ENCODE measurements around the gene OR3A2.

GRCh38 chr17:3316836-3317235 is 69.3 kb downstream of the OR3A2 start:
- TF ChIP-seq MAFK (conservative IDR thresholded peaks at IDR 0.05 in 1 of 2, IDR thresholded peaks at IDR 0.05 in 1 of 2; ENCODE audit: low read length in 2 of 2), result no peak
- TF ChIP-seq SMAD3 (CRISPR knock-in tag; IDR thresholded peaks at IDR 0.05), result no peak
- TF ChIP-seq, protein P1, sequence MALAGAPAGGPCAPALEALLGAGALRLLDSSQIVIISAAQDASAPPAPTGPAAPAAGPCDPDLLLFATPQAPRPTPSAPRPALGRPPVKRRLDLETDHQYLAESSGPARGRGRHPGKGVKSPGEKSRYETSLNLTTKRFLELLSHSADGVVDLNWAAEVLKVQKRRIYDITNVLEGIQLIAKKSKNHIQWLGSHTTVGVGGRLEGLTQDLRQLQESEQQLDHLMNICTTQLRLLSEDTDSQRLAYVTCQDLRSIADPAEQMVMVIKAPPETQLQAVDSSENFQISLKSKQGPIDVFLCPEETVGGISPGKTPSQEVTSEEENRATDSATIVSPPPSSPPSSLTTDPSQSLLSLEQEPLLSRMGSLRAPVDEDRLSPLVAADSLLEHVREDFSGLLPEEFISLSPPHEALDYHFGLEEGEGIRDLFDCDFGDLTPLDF (CRISPR knock-in tag; IDR thresholded peaks at IDR 0.05), result no peak
- TF ChIP-seq MED13 (CRISPR knock-in tag; IDR thresholded peaks at IDR 0.05), result no peak
- TF ChIP-seq CTCF (CRISPR knock-in tag; IDR thresholded peaks at IDR 0.05), result no peak
- TF ChIP-seq POLR2AphosphoS5 (IDR thresholded peaks at IDR 0.05; ENCODE audit: low read depth, low read length), result no peak
- no peak for TF ChIP-seq ZNF639 (CRISPR knock-in tag; conservative IDR thresholded peaks at IDR 0.05)
